Natural killer cell (primary cell): ENCODE measurements around the gene ZNHIT1. TPM values are rescaled to one million over a fixed set of nuclear protein-coding genes. Genes with fewer than 3 reads are reported as not detected.

ENCODE experiments used
- ATAC-seq, 3 donors: fragments of 150-1000 bp in 2 of 3; fragments of 200-7000 bp in 1 of 3; cut with Tn5 transposase; 1 replicate in 1 of 3; 2 replicates in 2 of 3; pipeline ENCODE4 v1.10.0; 2021; ENCODE audit warnings: mild to moderate bottlenecking in 2 of 3, moderate library complexity in 2 of 3
- DNase-seq, 2 donors: peaks; one replicate each; pipeline versions ENCODE4 v3.0.0 to v3.0.0-alpha.2; 2013 to 2021; ENCODE audit warnings: mixed read lengths in 1 of 2
- H3K27ac ChIP-seq: one replicate; pipeline ENCODE4 v1.5.1; 2013; ENCODE audit warnings: mild to moderate bottlenecking, low read length
- H3K27me3 ChIP-seq: one replicate; pipeline ENCODE4 v1.6.1; 2013; ENCODE audit warnings: low read length; ENCODE audit not compliant: control insufficient read depth, insufficient read depth
- H3K36me3 ChIP-seq: one replicate; pipeline ENCODE4 v1.6.1; 2013; ENCODE audit warnings: low read length; ENCODE audit not compliant: control insufficient read depth, insufficient read depth
- H3K4me1 ChIP-seq: one replicate; pipeline ENCODE4 v1.6.1; 2013; ENCODE audit warnings: low read length; ENCODE audit not compliant: control insufficient read depth, insufficient read depth
- H3K4me3 ChIP-seq: one replicate; pipeline ENCODE4 v1.5.1; 2013; ENCODE audit warnings: low read length
- H3K9me3 ChIP-seq: one replicate; pipeline ENCODE4 v1.6.1; 2013; ENCODE audit warnings: low read length; ENCODE audit not compliant: control insufficient read depth, insufficient read depth
- H3K27ac Mint-ChIP-seq, 2 donors: one replicate each; pipeline ENCODE4 v1.8.0; 2022; ENCODE audit warnings: mild to moderate bottlenecking in 2 of 2, mixed read lengths in 2 of 2, moderate library complexity in 1 of 2
- H3K27me3 Mint-ChIP-seq, 2 donors: one replicate each; pipeline ENCODE4 v1.8.0; 2022; ENCODE audit warnings: low read depth in 2 of 2, mixed read lengths in 2 of 2
- H3K36me3 Mint-ChIP-seq: one replicate; pipeline ENCODE4 v1.8.0; 2022; ENCODE audit warnings: mixed read lengths
- H3K4me1 Mint-ChIP-seq, 2 donors: one replicate each; pipeline ENCODE4 v1.8.0; 2022; ENCODE audit warnings: mixed read lengths in 2 of 2
- H3K4me3 Mint-ChIP-seq: one replicate; pipeline ENCODE4 v1.8.0; 2022; ENCODE audit warnings: mild to moderate bottlenecking, moderate library complexity, mixed read lengths
- H3K9me3 Mint-ChIP-seq, 2 donors: one replicate each; pipeline ENCODE4 v1.8.0; 2022; ENCODE audit warnings: mixed read lengths in 2 of 2
- CTCF ChIP-seq: fragments of 200-600 bp; IDR thresholded peaks from one replicate; pipeline ENCODE4 v1.8.0; 2022; ENCODE audit warnings: antibody characterized with exemption
- WGBS: methylation state at CpG from one replicate; pipeline ENCODE4 v1.1.7; 2013; ENCODE audit warnings: missing lambda C conversion rate; ENCODE audit not compliant: insufficient coverage; 5-methylcytosine and 5-hydroxymethylcytosine counted together
- intact Hi-C: fragments of 100-400 bp; cut with micrococcal nuclease; formaldehyde crosslinking; loops from one replicate; pipeline ENCODE4 v1.14.2; 2022
- total RNA-seq, 4 donors: library from RNA; stranded (reverse); fragments of 120-200 nt in 1 of 4; gene quantifications; one replicate each; pipeline versions ENCODE4 v1.2.3 to v1.2.4, GENCODE V29; 2013 to 2022

Gene ZNHIT1
- total RNA-seq, 3 donors from 2014 or later (not counting 1 experiment from before 2014, with no cell fraction given), result 53.7 to 63.5 (median 60.9) TPM

- intact Hi-C loops, result no loop called here
- Histone ChIP-seq H3K27me3 (peaks cover 78% of the 10 kb centered on the region), H3K4me1 (peaks cover 40% of the 10 kb centered on the region), H3K27ac (no peak overlapping the region), H3K36me3 (no peaks in the 10 kb centered on the region), H3K9me3 (peaks cover 4% of the 10 kb centered on the region), H3K4me3 (no peak overlapping the region)
- DNase-seq (peak in 1 of 2 donors; percentile 52), ATAC-seq (no peak)
- Mint-ChIP-seq H3K4me1 (peaks cover 33 to 57% of the 10 kb centered on the region in 2 donors), H3K4me3 (peak overlapping the region; percentile 42), H3K36me3 (no peaks in the 10 kb centered on the region), H3K27ac (no peak overlapping the region), H3K9me3 (no peaks in the 10 kb centered on the region), H3K27me3 (peaks cover 81 to 82% of the 10 kb centered on the region in 2 donors)
- 5% methylated on average over 79 of the region's 79 CpGs for WGBS
- no peak for TF ChIP-seq CTCF
Measured at GRCh38 chr7:101172005-101172853, 45.7 kb upstream of the ZNHIT1 start.

- Mint-ChIP-seq H3K27me3 (peaks cover 82 to 83% of the 10 kb centered on the region in 2 donors), H3K36me3 (no peaks in the 10 kb centered on the region), H3K9me3 (no peaks in the 10 kb centered on the region), H3K27ac (no peak overlapping the region), H3K4me3 (peak overlapping the region; percentile 42), H3K4me1 (peaks cover 33 to 56% of the 10 kb centered on the region in 2 donors)
- intact Hi-C loops, result no loop called here
- Histone ChIP-seq H3K27ac (no peak overlapping the region), H3K27me3 (peaks cover 74% of the 10 kb centered on the region), H3K9me3 (peaks cover 4% of the 10 kb centered on the region), H3K36me3 (no peaks in the 10 kb centered on the region), H3K4me3 (no peak overlapping the region), H3K4me1 (peaks cover 40% of the 10 kb centered on the region)
- TF ChIP-seq CTCF, result no peak
- DNase-seq, result peak in 1 of 2 donors; percentile 42
- no peak for ATAC-seq
- WGBS, result 4% methylated on average over 48 of the region's 53 CpGs
Measured at GRCh38 chr7:101172854-101173751, 44.9 kb upstream of the ZNHIT1 start.

- H3K36me3 ChIP-seq, result no peaks in the 10 kb centered on the region
- no peak overlapping the region for H3K27ac ChIP-seq
- Mint-ChIP-seq H3K36me3 (no peaks in the 10 kb centered on the region), H3K27me3 (peaks cover 77 to 81% of the 10 kb centered on the region in 2 donors), H3K27ac (peak overlapping the region in 1 of 2 donors; percentile 34), H3K4me3 (peak overlapping the region; percentile 53), H3K4me1 (peaks cover 33 to 50% of the 10 kb centered on the region in 2 donors), H3K9me3 (no peaks in the 10 kb centered on the region)
- peaks cover 40% of the 10 kb centered on the region for H3K4me1 ChIP-seq
- TF ChIP-seq CTCF, result no peak
- ATAC-seq (peak; percentile 75 to 81 (median 76)), DNase-seq (peak; percentile 61 to 79)
- 6% methylated on average over 16 of the region's 16 CpGs for WGBS
- peaks cover 70% of the 10 kb centered on the region for H3K27me3 ChIP-seq
- peaks cover 4% of the 10 kb centered on the region for H3K9me3 ChIP-seq
- no peak overlapping the region for H3K4me3 ChIP-seq
- intact Hi-C loops, result no loop called here
Measured at GRCh38 chr7:101173752-101174244, 44.2 kb upstream of the ZNHIT1 start.
